GM12892 (cell line): ENCODE data around the gene SORCS3.

Source experiments
- POLR2A ChIP-seq: IDR thresholded peaks from 2 replicates; pipeline ENCODE4 v1.6.1; 2011; ENCODE audit warnings: low read depth, low read length, control low read depth
- POLR2AphosphoS5 ChIP-seq: IDR thresholded peaks from 2 replicates; pipeline ENCODE4 v1.6.1; 2011; ENCODE audit warnings: low read depth, low read length, control low read depth

DNA sequence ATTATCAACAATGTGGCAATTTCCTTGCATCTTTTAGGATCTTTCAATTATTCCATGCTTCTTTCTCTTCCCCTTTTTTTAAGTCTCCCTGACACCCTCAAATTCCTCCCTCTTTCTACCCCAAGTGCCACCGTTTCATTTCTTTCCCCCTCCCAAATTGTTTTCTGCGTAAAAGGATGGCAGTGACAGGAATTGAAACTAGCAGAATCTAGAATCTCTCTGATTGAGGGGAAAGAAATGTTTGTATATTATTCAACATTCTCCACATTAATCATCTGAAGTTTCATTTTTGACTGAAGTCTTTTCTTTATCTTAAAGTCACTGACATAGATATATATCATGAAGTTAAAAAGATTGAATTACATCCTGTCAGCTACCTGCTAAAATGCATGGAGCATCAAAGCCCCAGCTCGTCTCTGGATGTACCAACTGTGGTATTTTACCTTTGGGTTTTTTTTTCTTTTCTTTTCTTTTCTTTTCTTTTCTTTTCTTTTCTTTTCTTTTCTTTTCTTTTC lies 633.5 kb downstream of the SORCS3 start:
- TF ChIP-seq POLR2A (no peak), POLR2AphosphoS5 (no peak)
